ENCODE results near the gene RBM12.
"Not testable (repeated sequence)": the region's sequence is repeated elsewhere in the genome, so short reads cannot be mapped to it uniquely, and the experiment has no call there.

RBM12 gene

DNA sequence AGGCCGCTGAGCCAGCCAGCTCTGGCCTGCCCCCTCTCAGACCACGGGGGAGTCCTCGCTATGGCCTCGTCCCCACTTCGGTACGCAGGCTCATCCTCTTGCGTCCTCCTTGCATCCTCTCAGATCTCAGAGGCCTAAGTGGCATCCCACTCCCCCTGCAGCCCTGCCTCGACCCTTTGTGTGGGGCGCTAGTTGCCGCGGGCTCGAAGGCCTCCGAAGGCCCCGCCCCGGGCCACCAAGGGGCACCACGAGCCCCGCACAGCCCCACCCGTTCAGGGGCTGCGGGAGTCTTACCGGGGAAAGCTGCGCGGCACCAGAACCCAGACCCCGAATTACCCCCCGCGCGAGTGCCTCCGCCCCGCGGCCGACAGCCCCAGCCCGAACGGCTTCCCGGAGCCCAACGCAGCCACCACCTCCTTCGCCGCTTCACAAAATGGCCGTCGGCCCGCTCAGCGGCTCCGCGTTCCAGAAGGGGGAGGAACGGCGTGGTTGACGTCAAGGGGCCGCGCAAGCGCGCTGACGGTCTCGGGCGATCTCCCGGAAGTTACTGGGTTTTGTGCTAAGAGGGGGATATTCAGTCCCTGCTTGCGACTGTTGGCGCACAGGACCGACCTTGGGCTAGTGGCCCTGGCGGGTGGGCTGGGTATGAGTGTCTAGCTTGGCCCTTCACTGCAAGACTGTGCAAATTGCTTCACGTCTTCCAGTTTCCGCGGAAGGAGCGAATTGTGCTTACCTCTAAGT lies at the start of gene RBM12, which contains the start of gene CPNE1:
TSS of gene RBM12 (minus strand) at position 435 of the 741 bp plus-strand sequence. CDS start 9,578 bp downstream, outside the sequence.
TSS of gene CPNE1 (minus strand) at position 435 of the 741 bp plus-strand sequence. CDS start 31,977 bp downstream, outside the sequence.
- DNase-seq = peak; percentile 97

DNA sequence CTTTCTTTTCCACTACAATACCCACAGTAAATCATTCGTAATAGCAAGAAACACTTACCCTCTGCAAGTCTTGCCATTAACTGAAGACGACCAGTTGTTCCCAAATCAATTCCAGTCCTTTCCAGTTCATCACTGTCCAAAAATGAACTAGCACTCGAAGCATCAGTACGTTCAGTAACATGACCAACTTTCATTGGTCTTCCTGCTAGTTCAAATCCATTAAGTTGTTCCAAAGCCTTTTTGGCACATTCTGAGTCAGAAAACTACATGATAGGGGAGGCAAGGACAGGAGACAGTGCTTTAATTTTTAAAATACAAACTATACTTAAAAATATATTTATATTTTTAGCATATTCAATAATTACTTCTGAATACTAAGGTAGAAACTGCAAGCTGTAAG lies 49.4 kb upstream of the RBM12 start:
- DNase-seq = no peak

DNA sequence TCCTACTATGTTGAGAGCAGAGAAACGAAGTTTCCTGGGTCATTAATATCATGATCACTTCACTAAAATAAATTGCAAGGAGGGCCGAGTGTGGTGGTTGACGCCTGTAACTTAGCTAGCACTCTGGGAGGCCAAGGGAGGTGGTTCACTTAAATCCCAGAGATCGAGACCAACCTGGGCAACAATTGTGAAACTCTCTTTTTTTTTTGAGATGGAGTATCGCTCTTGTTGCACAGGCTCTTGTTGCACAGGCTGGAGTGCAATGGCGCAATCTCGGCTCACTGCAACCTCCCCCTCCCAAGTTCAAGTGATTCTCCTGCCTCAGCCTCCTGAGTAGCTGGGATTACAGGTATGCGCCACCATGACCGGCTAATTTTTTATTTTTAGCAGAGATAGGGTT lies 48.4 kb upstream of the RBM12 start:
- DNase-seq = not testable (repeated sequence)

DNA sequence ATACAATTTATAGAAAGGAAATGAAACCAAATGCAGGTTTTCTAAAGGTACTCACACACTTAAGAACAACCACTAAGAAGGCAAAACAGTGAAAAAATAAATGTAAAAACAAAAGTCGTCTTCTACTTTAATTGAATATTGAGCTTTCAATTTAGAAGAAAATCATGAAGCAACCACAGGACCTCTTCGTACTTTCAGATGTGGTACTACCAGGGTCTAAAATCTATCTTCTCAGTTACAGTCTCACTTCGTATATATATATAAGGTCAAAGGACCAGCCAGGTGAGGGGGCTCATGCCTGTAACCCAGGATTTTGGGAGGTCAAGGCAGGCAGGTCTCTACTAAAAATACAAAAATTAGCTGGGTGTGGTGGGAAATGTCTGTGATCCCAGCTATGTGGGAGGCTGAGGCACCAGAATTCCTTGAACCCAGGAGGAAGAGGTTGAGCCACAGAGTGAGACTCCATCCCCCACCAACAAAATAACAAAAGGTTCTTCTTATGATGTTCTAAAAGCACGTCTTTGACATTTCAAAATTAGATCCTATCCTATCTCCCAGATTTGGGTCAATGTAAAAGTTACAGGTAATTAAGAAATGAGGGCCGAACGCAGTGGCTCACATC lies 47.0 kb upstream of the RBM12 start:
- DNase-seq = no peak

- no peak for DNase-seq
Measured at GRCh38 chr20:35710884-35711587, 46.3 kb upstream of the RBM12 start.

GRCh38 chr20:35710039-35710438 lies 45.3 kb upstream of the RBM12 start:
- no peak for DNase-seq

DNA sequence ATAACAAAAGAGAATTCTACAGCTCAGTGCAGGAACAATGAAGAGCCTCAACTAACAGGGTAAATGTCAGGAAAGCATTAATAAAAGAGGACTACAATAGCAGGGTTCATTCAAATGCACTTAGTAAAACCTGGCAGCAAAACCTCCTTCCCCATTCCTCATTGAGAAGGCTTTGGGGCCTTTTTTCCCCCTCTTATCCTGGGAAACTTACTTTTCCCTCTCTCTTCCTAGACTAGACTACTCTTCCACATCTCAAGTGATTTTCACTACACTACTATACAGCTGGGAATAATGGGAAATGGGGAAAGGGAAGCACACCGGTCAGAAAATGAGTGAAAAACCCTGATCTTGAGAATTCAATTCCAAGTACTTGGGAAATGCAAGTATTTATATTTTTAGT lies 44.6 kb upstream of the RBM12 start:
- no peak for DNase-seq

DNA sequence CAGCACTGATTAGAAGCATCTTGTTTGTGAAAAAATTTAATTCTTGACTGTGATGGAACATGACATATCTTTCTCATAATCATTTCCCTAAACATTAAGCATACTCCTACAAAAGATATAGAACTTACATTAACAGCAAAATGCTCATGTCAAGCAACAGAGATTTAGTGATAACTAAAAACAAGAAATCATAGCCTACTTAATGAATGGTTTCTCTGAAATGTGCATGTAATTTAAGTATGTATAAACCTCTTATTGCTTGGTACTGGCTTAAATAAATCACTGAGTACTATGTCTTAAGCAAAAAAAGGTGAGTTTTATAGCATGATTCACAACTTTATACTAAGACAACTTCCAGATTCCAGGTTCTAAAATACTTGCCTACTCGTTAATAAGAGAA lies 43.8 kb upstream of the RBM12 start:
- DNase-seq = no peak

GRCh38 chr20:35706591-35707529 lies 42.2 kb upstream of the RBM12 start:
- DNase-seq = not testable (repeated sequence)

DNA sequence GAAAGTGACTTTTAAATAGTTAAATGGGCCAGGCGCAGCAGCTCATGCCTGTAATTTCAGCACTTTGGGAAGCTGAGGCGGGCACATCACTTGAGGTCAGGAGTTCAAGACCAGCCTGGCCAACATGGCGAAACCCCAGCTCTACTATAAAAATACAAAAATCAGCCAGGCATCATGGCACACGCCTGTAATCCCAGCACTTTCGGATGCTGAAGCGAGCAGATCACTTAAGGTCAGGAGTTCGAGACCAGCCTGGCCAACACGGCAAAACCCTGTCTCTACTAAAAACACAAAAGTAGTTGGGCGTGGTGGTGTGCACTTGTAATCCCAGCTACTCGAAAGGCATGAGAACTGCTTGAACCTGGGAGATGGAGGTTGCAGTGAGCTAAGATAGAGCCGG lies 41.2 kb upstream of the RBM12 start:
- not testable (repeated sequence) for DNase-seq

DNA sequence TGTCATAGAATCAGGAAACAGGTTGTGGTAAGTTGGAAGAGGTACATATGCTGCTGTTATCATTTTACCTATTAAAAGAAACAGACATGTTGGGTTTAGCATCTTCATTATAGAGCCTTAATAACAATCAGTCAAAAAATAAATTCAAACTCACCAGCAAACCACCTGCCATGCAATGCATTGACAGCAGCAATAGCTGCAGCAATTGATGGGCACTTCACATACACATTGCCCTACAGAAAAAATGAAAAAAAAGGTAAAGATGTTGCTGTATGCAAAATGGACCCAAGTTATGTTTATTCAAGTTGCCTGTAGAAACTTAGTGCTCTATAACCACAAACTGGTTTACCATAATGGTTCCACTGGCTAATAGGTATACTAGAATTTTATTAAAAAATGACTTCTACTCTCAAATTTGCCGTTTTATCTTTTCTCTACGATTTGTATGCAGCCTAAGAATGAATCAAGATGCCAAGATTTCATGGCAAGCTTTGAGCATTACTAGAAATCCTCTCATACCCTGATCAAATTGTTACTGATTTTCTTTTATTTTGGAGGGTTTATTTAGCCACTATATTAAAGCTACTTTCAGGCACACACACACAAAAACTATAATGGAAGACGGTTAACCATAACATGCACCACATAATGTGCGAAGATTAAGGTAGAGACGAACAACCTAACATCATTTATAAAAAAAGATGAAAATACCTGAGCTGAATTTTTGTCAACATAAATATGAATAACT lies 40.0 kb upstream of the RBM12 start:
- DNase-seq = no peak

DNA sequence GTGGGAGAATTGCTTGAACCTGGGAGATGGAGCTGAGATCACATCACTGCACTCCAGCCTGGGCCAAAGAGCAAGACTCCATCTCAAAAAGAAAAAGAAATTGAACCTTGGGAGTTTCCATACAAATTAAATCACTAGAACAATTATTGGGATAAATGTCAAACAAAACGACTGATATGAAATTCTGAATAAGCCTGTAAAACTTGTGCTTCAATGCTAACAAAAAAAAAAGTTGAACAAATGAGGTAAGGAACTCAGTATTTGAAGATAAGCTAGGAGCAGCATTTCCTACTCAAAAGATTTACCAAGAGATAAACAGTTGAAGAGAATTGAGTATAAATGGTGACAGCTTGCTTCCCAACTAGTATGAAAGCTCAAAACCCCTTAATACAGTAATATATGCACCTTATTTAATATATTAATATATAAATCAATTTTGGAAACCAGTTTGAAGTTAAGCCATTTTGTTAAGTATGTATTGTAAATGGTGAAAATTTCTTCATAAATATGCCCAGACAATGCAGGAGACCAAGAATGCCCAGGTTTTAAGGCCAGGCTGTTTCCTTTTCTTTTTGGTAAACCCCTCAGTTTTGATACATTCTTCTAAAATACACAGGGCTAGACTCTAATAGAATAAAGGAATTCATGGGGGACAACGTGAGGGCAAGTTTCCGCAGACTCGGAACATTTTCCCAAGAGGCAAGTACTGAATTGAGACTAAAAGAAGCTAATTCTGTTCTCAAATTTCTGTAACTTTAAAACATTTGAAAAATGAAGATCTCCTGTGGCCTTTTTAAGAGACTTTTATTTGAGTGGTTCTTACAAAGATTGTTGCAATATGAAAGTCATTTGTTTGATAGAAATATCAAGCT lies 38.4 kb upstream of the RBM12 start:
- DNase-seq = no peak

DNA sequence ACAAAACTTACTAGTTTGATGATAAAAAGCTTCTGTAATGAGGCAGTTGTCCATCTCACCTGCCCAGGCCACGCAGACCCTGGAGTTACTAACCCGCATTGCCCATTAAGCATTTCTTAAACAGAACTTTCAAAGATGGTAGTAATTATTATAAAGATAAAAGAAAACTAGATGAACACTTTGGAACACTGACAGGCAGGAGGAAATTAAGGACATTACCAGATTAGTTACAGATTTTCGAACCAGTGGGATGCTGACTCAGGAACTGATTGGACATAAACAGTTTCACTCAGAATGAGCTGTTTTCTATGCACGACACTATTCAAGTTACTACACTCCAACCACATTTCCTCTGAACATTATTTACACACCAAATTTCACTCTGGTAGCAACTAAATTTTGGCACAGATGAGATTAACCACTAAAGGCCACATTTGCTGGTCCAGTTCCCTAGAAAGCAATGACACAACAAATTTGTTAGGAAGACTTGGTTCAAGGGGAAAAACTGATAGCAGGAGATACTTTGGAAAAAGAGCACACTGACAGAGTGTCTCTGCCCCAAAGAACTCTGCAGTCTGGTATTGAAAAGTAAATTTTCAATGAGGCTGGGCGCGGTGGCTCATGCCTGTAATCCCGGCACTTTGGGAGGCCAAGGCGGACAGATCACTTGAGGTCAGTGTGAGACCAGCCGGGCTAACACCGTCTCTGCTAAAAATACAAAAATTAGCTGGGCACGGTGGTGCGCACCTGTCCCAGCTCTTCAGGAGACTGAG lies 37.5 kb upstream of the RBM12 start:
- DNase-seq = no peak

GRCh38 chr20:35700625-35701148 lies 36.0 kb upstream of the RBM12 start:
- DNase-seq = no peak

- DNase-seq = no peak
Measured at GRCh38 chr20:35699957-35700624, 35.4 kb upstream of the RBM12 start.

DNA sequence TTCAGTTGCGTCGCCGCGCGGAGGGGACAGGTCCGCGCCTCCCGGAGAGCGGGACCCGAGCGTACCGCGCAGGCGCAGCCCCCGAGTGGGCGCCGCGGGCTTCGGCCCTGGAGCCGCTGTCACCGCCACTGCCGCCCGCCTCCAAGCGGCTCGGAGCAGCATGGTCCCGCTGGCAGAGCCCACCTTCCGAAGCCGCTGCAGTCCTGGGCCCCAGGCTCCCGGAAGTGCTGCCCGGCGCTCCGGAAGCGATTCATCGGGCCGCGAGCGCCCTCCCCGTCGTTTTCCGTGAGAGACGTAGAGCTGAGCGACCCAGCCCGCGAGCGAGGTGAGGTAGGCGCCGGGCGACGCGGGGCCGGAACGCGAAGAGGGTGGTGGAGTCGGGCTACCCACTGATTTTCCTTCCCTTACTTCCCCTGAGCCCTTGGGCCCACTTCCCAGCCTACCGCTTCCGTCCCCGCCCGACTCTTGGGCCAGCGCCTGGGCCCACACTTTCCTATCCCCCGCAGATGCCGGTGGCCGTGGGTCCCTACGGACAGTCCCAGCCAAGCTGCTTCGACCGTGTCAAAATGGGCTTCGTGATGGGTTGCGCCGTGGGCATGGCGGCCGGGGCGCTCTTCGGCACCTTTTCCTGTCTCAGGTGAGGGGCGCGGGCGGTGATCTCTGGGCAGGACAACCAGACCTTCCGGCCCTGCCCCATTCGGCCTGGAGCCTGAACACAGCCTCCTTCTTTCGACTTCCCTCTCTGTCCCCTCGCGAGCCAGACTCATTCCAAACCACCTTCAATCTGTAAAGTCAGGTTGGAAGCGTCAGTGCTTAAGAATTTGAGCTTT lies 34.6 kb upstream of the RBM12 start, which contains the start of the genes NFS1 and ROMO1:
TSS of gene NFS1 (minus strand) at position 226 of the 830 bp plus-strand sequence. CDS start at position 162, 64 bp downstream.
TSS of gene ROMO1 (plus strand) at position 279 of the 830 bp plus-strand sequence. CDS start at position 507, 228 bp downstream.
- peak; percentile 96 for DNase-seq

- DNase-seq = peak; percentile 69
Measured at GRCh38 chr20:35698298-35699126, 33.8 kb upstream of the RBM12 start.

All from hematopoietic multipotent progenitor cell treated with erythropoietin and hydrocortisone succinate and interleukin-3 and kit ligand, for 4 days (in vitro differentiated cells).